ENCODE measurements around the gene FNDC8. TPM values are rescaled to one million over a fixed set of nuclear protein-coding genes. Genes with fewer than 3 reads are reported as not detected.

The FNDC8 gene
- total and polyA plus RNA-seq, 2 experiments from 2014 or later: not detected

DNA sequence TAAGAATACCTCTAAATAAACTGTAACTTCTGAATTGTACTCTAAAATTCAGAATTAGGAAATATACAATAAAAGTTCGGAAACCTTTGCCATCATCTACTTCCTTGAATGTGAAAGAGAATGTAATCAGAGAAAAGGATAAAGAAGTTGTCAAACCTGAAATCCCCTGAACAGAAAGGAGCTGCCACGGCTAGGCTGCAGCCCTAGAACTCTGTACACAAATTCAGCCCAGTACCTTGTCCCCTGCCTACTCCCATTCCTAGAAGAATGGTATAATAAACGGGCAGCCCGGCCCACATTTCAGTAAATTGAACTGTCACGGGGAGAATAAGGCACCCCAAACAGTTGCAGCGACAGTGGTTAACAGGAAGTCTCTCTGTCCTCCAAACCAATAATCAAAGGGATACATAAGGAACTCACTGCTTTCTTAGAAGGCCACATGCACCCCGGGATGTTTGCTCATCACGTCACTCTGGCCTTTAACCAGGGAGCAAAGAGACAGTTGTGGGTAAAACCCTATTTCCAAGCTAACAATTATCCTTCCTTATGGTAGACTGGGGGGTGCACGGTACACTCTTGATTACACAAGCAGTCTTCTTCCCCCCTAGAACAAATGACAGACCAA, 33.6 kb upstream of the FNDC8 start:
- H3K4me1 ChIP-seq (ENCODE audit: insufficient read depth): peaks cover 7% of the 10 kb centered on the region
- no peaks in the 10 kb centered on the region for H3K9me3 ChIP-seq (ENCODE audit: low read depth)
- H4K20me1 ChIP-seq (ENCODE audit: insufficient read depth, poor library complexity, severe bottlenecking): no peaks in the 10 kb centered on the region
- peaks cover 42% of the 10 kb centered on the region for H3K79me2 ChIP-seq
- no peaks in the 10 kb centered on the region for H3K9me2 ChIP-seq (replicated peaks; ENCODE audit: insufficient read depth)
- no peaks in the 10 kb centered on the region for H3K36me3 ChIP-seq (replicated peaks; ENCODE audit: insufficient read depth, low read depth)
- 16% methylated on average over 9 of the region's 9 CpGs for WGBS (ENCODE audit: low lambda C conversion rate, missing lambda C conversion rate)
- DNase-seq (ENCODE audit: low spot score): peak; percentile 71
- TF ChIP-seq EZH2 (IDR thresholded peaks at IDR 0.05; ENCODE audit: borderline replicate concordance): no peak
- H3K27me3 ChIP-seq: no peaks in the 10 kb centered on the region
- H2AFZ ChIP-seq: peak overlapping the region; percentile 62
- H3K4me3 ChIP-seq: peak overlapping the region; percentile 78
- H3K27ac ChIP-seq: peak overlapping the region; percentile 98
- peak overlapping the region; percentile 85 for H3K4me2 ChIP-seq

DNA sequence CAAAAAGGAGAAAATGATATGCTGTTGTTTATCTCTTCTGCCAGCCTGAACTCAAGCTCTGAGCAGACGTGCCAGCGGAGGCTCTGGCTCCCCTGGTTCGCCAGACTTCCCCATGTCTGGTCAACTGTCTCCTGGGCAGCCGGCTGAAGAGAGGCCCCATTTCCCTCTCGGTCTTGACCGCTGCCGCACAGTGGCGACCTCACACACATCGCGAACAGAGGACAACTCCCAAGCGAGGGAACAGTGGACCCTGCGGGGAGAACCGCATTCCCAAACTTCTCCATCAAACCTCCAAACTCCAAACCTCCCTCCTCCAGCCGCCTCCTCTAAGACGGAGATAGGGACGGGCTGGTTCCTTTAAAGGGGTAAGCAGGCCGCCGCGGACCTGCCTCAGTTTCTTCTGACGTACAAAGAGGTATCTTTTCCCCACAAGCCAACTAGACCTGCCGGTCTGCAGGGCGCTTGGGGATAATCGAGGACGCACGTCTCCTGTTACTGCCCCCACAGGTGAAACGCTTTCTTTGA, 33.0 kb upstream of the FNDC8 start:
- WGBS (ENCODE audit: low lambda C conversion rate, missing lambda C conversion rate): 2% methylated on average over 26 of the region's 26 CpGs
- peak overlapping the region; percentile 78 for H3K4me3 ChIP-seq
- H3K79me2 ChIP-seq: peaks cover 37% of the 10 kb centered on the region
- no peaks in the 10 kb centered on the region for H4K20me1 ChIP-seq (ENCODE audit: insufficient read depth, poor library complexity, severe bottlenecking)
- peak overlapping the region; percentile 85 for H3K4me2 ChIP-seq
- H3K4me1 ChIP-seq (ENCODE audit: insufficient read depth): peaks cover 7% of the 10 kb centered on the region
- TF ChIP-seq, protein P1, sequence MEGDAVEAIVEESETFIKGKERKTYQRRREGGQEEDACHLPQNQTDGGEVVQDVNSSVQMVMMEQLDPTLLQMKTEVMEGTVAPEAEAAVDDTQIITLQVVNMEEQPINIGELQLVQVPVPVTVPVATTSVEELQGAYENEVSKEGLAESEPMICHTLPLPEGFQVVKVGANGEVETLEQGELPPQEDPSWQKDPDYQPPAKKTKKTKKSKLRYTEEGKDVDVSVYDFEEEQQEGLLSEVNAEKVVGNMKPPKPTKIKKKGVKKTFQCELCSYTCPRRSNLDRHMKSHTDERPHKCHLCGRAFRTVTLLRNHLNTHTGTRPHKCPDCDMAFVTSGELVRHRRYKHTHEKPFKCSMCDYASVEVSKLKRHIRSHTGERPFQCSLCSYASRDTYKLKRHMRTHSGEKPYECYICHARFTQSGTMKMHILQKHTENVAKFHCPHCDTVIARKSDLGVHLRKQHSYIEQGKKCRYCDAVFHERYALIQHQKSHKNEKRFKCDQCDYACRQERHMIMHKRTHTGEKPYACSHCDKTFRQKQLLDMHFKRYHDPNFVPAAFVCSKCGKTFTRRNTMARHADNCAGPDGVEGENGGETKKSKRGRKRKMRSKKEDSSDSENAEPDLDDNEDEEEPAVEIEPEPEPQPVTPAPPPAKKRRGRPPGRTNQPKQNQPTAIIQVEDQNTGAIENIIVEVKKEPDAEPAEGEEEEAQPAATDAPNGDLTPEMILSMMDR (IDR thresholded peaks at IDR 0.05; ENCODE audit: poor library complexity): no peak
- TF ChIP-seq EZH2phosphoT487 (IDR thresholded peaks at IDR 0.05; ENCODE audit: low read depth, severe bottlenecking, unreplicated experiment) (no peak), EZH2 (IDR thresholded peaks at IDR 0.05; ENCODE audit: borderline replicate concordance) (no peak)
- H3K9me3 ChIP-seq (ENCODE audit: low read depth): no peaks in the 10 kb centered on the region
- DNase-seq (ENCODE audit: low spot score): peak; percentile 58
- H3K27ac ChIP-seq: peak overlapping the region; percentile 98
- no peaks in the 10 kb centered on the region for H3K9me2 ChIP-seq (replicated peaks; ENCODE audit: insufficient read depth)
- H3K27me3 ChIP-seq: no peaks in the 10 kb centered on the region
- peak overlapping the region; percentile 62 for H2AFZ ChIP-seq
- H3K36me3 ChIP-seq (replicated peaks; ENCODE audit: insufficient read depth, low read depth): no peaks in the 10 kb centered on the region

DNA sequence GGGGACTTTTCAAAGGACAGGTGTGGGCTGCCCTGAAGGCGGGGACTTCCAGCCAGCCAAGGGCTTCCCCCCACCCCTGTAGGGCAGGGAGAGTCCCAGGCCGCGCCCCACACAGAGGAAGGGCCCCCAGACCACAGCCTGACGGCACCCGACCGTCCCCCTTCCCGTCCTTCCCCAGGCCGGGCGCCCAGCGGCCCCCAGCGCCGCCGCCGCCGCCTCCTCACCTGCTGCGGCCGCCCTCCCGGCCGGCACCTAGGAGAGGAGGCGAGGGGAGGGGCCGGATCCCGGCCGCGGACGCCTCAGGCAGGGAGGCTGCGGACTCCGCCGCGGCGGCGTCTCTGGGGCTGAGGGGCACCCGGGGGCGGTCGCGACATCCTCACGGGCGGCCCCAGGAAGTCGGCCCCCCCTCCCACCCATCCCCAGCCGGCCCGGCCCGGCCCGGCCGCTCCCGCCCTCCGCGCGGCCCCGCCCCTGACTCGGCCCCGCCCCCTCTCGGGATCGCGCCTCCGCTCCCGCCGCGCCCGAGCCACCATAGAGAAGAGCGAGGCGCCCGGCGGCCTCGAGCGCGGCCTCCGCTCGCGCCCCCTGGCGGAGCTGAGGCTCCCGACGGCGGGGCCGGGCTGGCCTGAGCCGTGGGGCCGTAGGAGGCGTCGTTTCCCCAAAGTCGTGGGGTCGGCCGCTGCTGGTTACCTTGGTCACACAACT, 32.4 kb upstream of the FNDC8 start:
- peak overlapping the region; percentile 85 for H3K4me2 ChIP-seq
- H3K9me3 ChIP-seq (ENCODE audit: low read depth): no peaks in the 10 kb centered on the region
- TF ChIP-seq, protein P1 (IDR thresholded peaks at IDR 0.05; ENCODE audit: poor library complexity): peak; percentile 84
- TF ChIP-seq EZH2phosphoT487 (IDR thresholded peaks at IDR 0.05; ENCODE audit: low read depth, severe bottlenecking, unreplicated experiment): no peak
- H4K20me1 ChIP-seq (ENCODE audit: insufficient read depth, poor library complexity, severe bottlenecking): no peaks in the 10 kb centered on the region
- H3K4me3 ChIP-seq: peak overlapping the region; percentile 78
- H3K27me3 ChIP-seq: no peaks in the 10 kb centered on the region
- H3K36me3 ChIP-seq (replicated peaks; ENCODE audit: insufficient read depth, low read depth): no peaks in the 10 kb centered on the region
- peak overlapping the region; percentile 72 for H2AFZ ChIP-seq
- WGBS (ENCODE audit: low lambda C conversion rate, missing lambda C conversion rate): under 1% methylated on average over 29 of the region's 80 CpGs
- H3K9me2 ChIP-seq (replicated peaks; ENCODE audit: insufficient read depth): no peaks in the 10 kb centered on the region
- peak overlapping the region; percentile 98 for H3K27ac ChIP-seq
- H3K4me1 ChIP-seq (ENCODE audit: insufficient read depth): peaks cover 7% of the 10 kb centered on the region
- H3K79me2 ChIP-seq: peaks cover 31% of the 10 kb centered on the region
- peak; percentile 96 for DNase-seq (ENCODE audit: low spot score)

Measured in hepatocyte (in vitro differentiated cells).